Nephron progenitor cell (in vitro differentiated cells): ENCODE measurements around the gene COL21A1.

Experiments
- DNase-seq: peaks from one replicate; pipeline ENCODE4 v3.0.0; 2021
- H3K27ac Mint-ChIP-seq: 2 replicates; pipeline ENCODE4 v1.8.0; 2021; ENCODE audit warnings: mild to moderate bottlenecking, moderate library complexity, mixed read lengths
- H3K27me3 Mint-ChIP-seq: 2 replicates; pipeline ENCODE4 v1.8.0; 2021; ENCODE audit warnings: mild to moderate bottlenecking, low read depth, mixed read lengths; ENCODE audit not compliant: poor library complexity
- H3K36me3 Mint-ChIP-seq: 2 replicates; pipeline ENCODE4 v1.8.0; 2021; ENCODE audit warnings: low read depth, mixed read lengths
- H3K4me1 Mint-ChIP-seq: 2 replicates; pipeline ENCODE4 v1.8.0; 2021; ENCODE audit warnings: mixed read lengths
- H3K4me3 Mint-ChIP-seq: 2 replicates; pipeline ENCODE4 v1.8.0; 2021; ENCODE audit warnings: mild to moderate bottlenecking, moderate library complexity, mixed read lengths
- H3K9me3 Mint-ChIP-seq: 2 replicates; pipeline ENCODE4 v1.8.0; 2021; ENCODE audit warnings: mild to moderate bottlenecking, moderate library complexity, mixed read lengths
- TF ChIP-seq, protein P1 (sequence below): fragments of 200-600 bp; sonication (generic); IDR thresholded peaks from 2 replicates; pipeline ENCODE4 v1.5.0; 2021; ENCODE audit warnings: antibody characterized with exemption

The COL21A1 gene

DNA sequence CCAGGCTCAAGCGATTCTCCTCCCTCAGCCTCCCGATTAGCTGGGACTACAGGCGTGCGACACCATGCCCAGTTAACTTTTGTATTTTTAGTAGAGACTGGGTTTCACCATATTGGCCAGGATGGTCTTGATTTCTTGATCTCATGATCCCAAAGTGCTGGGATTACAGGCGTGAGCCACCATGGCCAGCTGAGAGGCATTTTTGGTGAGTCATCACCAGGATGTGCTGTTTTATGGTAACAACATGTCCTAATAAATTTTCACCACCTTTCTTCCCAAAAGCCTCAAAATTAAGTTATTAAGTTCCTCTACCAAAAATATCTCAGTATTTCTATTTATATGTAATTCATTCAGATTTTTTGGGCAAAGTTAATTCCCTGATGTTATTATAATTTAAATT, 53.5 kb downstream of the COL21A1 start:
- H3K27ac Mint-ChIP-seq: no peak overlapping the region
- DNase-seq: no peak
- H3K9me3 Mint-ChIP-seq: peaks cover 38% of the 10 kb centered on the region
- TF ChIP-seq, protein P1, sequence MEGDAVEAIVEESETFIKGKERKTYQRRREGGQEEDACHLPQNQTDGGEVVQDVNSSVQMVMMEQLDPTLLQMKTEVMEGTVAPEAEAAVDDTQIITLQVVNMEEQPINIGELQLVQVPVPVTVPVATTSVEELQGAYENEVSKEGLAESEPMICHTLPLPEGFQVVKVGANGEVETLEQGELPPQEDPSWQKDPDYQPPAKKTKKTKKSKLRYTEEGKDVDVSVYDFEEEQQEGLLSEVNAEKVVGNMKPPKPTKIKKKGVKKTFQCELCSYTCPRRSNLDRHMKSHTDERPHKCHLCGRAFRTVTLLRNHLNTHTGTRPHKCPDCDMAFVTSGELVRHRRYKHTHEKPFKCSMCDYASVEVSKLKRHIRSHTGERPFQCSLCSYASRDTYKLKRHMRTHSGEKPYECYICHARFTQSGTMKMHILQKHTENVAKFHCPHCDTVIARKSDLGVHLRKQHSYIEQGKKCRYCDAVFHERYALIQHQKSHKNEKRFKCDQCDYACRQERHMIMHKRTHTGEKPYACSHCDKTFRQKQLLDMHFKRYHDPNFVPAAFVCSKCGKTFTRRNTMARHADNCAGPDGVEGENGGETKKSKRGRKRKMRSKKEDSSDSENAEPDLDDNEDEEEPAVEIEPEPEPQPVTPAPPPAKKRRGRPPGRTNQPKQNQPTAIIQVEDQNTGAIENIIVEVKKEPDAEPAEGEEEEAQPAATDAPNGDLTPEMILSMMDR: no peak
- H3K4me1 Mint-ChIP-seq: no peaks in the 10 kb centered on the region
- no peak overlapping the region for H3K4me3 Mint-ChIP-seq
- no peaks in the 10 kb centered on the region for H3K27me3 Mint-ChIP-seq
- no peaks in the 10 kb centered on the region for H3K36me3 Mint-ChIP-seq

DNA sequence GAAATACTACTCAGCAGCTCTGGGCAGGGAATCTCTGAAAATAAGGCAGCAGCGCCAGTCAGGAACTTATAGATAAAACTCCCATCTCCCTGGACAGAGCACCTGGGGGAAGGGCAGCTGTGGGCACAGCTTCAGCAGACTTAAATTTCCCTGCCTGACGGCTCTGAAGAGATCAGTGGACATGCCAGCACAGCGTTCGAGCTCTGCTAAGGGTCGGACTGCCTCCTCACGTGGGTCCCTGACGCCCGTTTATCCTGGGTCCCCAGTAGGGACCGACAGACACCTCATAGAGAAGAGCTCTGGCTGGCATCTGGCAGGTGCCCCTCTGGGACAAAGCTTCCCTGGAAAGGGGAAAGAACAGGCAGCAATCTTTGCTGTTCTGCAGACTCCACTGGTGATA, 59.0 kb downstream of the COL21A1 start:
- no peak overlapping the region for H3K4me3 Mint-ChIP-seq
- no peak overlapping the region for H3K27ac Mint-ChIP-seq
- H3K4me1 Mint-ChIP-seq: no peaks in the 10 kb centered on the region
- H3K36me3 Mint-ChIP-seq: no peaks in the 10 kb centered on the region
- TF ChIP-seq, protein P1: no peak
- DNase-seq: no peak
- H3K9me3 Mint-ChIP-seq: peaks cover 23% of the 10 kb centered on the region
- H3K27me3 Mint-ChIP-seq: peaks cover 4% of the 10 kb centered on the region

DNA sequence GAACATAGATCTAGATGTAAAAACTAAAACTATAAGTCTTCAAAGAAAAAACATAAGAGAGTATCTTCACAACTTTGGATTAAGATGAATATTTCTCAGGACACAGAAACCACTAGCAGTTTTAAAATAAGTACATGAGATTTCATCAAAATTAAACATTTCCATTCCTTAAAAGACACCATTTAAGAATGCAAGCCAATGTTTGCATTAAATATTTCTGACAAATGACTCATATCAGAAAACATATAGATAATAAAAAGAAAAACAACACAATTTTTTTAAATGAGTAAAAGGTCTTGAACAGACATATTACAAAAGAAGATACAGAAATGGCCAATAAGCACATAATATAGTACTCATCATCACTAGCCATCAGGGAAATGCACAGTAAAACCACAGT, 59.7 kb downstream of the COL21A1 start:
- Mint-ChIP-seq H3K27me3 (peaks cover 4% of the 10 kb centered on the region), H3K4me1 (no peaks in the 10 kb centered on the region), H3K36me3 (no peaks in the 10 kb centered on the region), H3K9me3 (peaks cover 21% of the 10 kb centered on the region), H3K4me3 (no peak overlapping the region), H3K27ac (no peak overlapping the region)
- TF ChIP-seq, protein P1: no peak
- no peak for DNase-seq

DNA sequence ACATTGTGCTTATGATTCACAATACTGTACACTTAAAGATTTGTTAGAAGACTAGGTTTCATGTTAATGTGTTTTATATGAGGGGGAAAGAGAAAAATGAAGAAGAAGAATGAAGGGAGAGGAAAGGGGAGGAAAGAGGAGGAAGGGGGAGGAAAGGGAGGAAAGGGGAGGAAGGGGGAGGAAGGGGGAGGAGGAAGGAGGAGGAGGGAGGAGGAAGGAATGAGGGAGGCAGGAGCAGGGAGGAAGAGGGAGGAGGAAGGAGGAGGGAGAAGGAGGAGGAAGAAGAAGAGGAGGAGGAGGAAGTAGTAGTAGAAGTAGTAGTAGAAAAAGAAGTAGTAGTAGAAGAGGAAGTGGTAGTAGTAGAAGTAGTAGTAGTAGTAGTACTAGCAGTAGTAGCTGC, 70.6 kb downstream of the COL21A1 start:
- TF ChIP-seq, protein P1: no peak
- Mint-ChIP-seq H3K4me3 (no peak overlapping the region), H3K27ac (no peak overlapping the region), H3K27me3 (no peaks in the 10 kb centered on the region), H3K36me3 (no peaks in the 10 kb centered on the region), H3K4me1 (no peaks in the 10 kb centered on the region), H3K9me3 (peaks cover 51% of the 10 kb centered on the region)
- no peak for DNase-seq

DNA sequence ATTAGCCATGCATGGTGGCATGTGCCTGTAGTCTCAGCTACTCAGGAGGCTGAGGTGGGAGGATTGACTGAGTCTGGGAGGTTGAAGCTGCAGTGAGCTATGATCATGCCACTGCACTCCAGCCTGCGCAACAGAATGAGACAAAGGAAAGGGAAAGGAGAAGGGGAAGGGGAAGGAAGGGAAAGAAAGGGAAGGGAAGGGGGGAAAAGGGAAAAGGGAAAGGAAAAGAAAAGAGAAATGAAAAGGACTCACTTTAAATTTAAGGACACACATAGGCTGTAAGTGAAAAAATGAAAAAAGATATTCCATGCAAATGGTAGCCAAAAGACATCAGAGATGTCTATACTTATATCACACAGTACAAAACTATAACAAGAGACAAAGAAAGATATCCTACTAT, 74.2 kb downstream of the COL21A1 start:
- no peak overlapping the region for H3K4me3 Mint-ChIP-seq
- H3K27me3 Mint-ChIP-seq: no peaks in the 10 kb centered on the region
- no peak overlapping the region for H3K27ac Mint-ChIP-seq
- no peak for DNase-seq
- no peaks in the 10 kb centered on the region for H3K4me1 Mint-ChIP-seq
- H3K36me3 Mint-ChIP-seq: no peaks in the 10 kb centered on the region
- peaks cover 56% of the 10 kb centered on the region for H3K9me3 Mint-ChIP-seq
- TF ChIP-seq, protein P1: no peak

DNA sequence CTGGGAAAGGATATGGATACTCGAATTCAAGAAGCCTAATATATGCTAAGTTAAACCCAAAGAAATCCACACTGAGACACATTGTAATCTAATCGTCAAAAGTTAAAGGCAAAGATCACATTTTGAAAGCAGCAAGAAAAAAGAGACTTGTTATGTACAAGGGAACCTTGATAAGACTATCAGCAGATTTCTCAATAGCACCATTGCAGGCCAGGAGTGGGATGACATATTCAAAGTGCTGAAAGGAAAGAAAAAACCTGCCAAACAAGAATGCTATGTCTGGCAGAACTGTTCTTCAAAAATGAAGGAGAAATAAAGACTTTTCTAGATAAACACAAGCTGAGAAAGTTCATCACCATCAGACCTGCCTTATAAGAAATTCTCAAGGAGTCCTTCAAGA, 75.2 kb downstream of the COL21A1 start:
- TF ChIP-seq, protein P1: no peak
- Mint-ChIP-seq H3K27me3 (no peaks in the 10 kb centered on the region), H3K4me1 (no peaks in the 10 kb centered on the region), H3K36me3 (no peaks in the 10 kb centered on the region), H3K4me3 (no peak overlapping the region), H3K9me3 (peaks cover 56% of the 10 kb centered on the region), H3K27ac (no peak overlapping the region)
- no peak for DNase-seq
